ENCODE measurements around the gene SLBP. TPM values are rescaled to one million over a fixed set of nuclear protein-coding genes. Genes with fewer than 3 reads are reported as not detected.

Gene SLBP
- total RNA-seq, 3 donors from 2014 or later = 21.9 to 31.7 (median 30.6) TPM

DNA sequence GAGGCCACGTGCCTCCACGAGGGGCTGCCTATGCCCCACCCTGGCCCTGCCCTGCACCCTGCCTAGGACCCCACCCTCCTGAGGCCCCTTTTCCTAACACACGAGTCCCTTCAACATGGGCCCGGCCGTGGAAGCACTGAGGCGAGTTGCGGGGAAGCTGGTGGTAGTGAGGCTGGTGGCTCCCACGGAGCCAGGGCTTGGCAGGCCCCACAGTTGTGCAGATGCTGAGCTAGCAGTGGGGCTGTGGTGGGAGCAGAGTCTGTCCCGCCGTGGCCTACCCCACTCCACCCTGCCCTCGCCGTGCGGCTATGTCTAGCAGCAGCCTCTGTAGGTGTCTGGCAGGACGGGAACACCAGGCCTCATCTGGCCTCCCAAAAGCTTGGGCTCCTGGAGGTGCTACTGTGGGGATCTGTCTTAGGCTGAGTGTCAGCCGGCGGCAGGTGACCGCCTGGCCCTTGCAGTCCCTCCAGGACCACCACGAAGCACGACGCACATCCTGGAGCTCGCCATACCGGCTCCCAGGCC is 28.0 kb upstream of the SLBP start:
- Histone ChIP-seq H3K9me3 (peaks cover 8% of the 10 kb centered on the region), H3K36me3 (ENCODE audit: low read depth) (no peaks in the 10 kb centered on the region), H3K4me1 (ENCODE audit: low read depth) (no peaks in the 10 kb centered on the region), H3K4me3 (no peak overlapping the region)
- intact Hi-C loops (cut with DNase I, micrococcal nuclease) = loop anchor here in 1 of 2 donors (10.0 kb wide), 1 partner anchor 165 kb away; no protein-coding TSS in a partner anchor
- no peak for TF ChIP-seq CTCF (IDR thresholded peaks at IDR 0.05)
- no peak for DNase-seq
- no peak for ATAC-seq

- no peaks in the 10 kb centered on the region for H3K36me3 ChIP-seq (ENCODE audit: low read depth)
- ATAC-seq (no peak), DNase-seq (no peak)
- intact Hi-C loops (cut with DNase I, micrococcal nuclease) = no loop called here
- no peaks in the 10 kb centered on the region for H3K4me1 ChIP-seq (ENCODE audit: low read depth)
- H3K4me3 ChIP-seq = no peak overlapping the region
- peaks cover 8% of the 10 kb centered on the region for H3K9me3 ChIP-seq
- TF ChIP-seq CTCF (IDR thresholded peaks at IDR 0.05) = no peak
These were observed 27.2 kb upstream of the SLBP start for GRCh38 chr4:1739358-1739757.

- H3K4me3 ChIP-seq = no peak overlapping the region
- peaks cover 8% of the 10 kb centered on the region for H3K9me3 ChIP-seq
- H3K36me3 ChIP-seq (ENCODE audit: low read depth) = no peaks in the 10 kb centered on the region
- no peaks in the 10 kb centered on the region for H3K4me1 ChIP-seq (ENCODE audit: low read depth)
- ATAC-seq (no peak), DNase-seq (no peak)
- no peak for TF ChIP-seq CTCF (IDR thresholded peaks at IDR 0.05)
- intact Hi-C loops (cut with DNase I, micrococcal nuclease) = no loop called here
These were observed 26.3 kb upstream of the SLBP start for GRCh38 chr4:1738410-1738809.

GRCh38 chr4:1737666-1738065 is 25.5 kb upstream of the SLBP start:
- ATAC-seq = no peak
- no peaks in the 10 kb centered on the region for H3K4me1 ChIP-seq (ENCODE audit: low read depth)
- no peak for DNase-seq
- peaks cover 8% of the 10 kb centered on the region for H3K9me3 ChIP-seq
- no peak overlapping the region for H3K4me3 ChIP-seq
- no peaks in the 10 kb centered on the region for H3K36me3 ChIP-seq (ENCODE audit: low read depth)
- no peak for TF ChIP-seq CTCF (IDR thresholded peaks at IDR 0.05)
- intact Hi-C loops (cut with DNase I, micrococcal nuclease) = no loop called here

- no peaks in the 10 kb centered on the region for H3K4me1 ChIP-seq (ENCODE audit: low read depth)
- H3K9me3 ChIP-seq = peaks cover 8% of the 10 kb centered on the region
- TF ChIP-seq CTCF (IDR thresholded peaks at IDR 0.05) = no peak
- H3K36me3 ChIP-seq (ENCODE audit: low read depth) = no peaks in the 10 kb centered on the region
- H3K4me3 ChIP-seq = no peak overlapping the region
- ATAC-seq (no peak), DNase-seq (no peak)
- intact Hi-C loops (cut with DNase I, micrococcal nuclease) = no loop called here
These were observed 24.7 kb upstream of the SLBP start for GRCh38 chr4:1736812-1737211.

DNA sequence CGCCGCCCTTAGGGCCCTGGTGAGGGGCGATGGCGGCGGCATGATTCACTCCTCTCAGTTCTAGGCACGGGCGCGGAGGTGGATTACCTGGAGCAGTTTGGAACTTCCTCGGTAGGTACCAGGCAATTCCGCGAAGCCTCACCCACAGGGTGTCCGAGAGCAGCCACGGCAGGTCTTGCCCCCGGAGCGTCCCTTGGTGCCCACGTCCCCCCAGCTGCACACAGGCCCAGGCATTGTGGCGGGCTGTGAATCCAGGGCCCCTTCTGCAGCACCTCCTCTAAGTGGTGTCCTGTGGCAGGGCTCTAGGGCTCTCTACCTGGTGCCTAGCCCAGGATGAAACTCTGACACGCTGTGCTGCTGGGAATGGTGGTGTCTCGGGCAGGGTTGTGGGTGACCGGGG is 23.1 kb upstream of the SLBP start:
- Histone ChIP-seq H3K9me3 (peaks cover 8% of the 10 kb centered on the region), H3K4me1 (ENCODE audit: low read depth) (no peaks in the 10 kb centered on the region), H3K4me3 (no peak overlapping the region), H3K36me3 (ENCODE audit: low read depth) (no peaks in the 10 kb centered on the region)
- ATAC-seq (no peak), DNase-seq (no peak)
- TF ChIP-seq CTCF (IDR thresholded peaks at IDR 0.05) = no peak
- intact Hi-C loops (cut with DNase I, micrococcal nuclease) = no loop called here
